Osteoblast (primary cell): ENCODE data around the gene HAO2. TPM values are rescaled to one million over a fixed set of nuclear protein-coding genes. Genes with fewer than 3 reads are reported as not detected.

ENCODE experiments used
- DNase-seq: peaks from one replicate; pipeline ENCODE4 v3.0.0; 2011; ENCODE audit warnings: low spot score, mixed read lengths; ENCODE audit not compliant: insufficient read length; ENCODE audit errors: missing footprints
- H2AFZ ChIP-seq: 2 replicates; pipeline ENCODE4 v1.6.0; 2011; ENCODE audit warnings: mild to moderate bottlenecking, low read length
- H3K27ac ChIP-seq: 2 replicates; pipeline ENCODE4 v1.5.1; 2011; ENCODE audit warnings: mild to moderate bottlenecking, low read depth, low read length, moderate library complexity
- H3K27me3 ChIP-seq: 2 replicates; pipeline ENCODE4 v1.6.0; 2012; ENCODE audit warnings: mild to moderate bottlenecking, control low read depth, inconsistent platforms, low read length, moderate library complexity; ENCODE audit not compliant: insufficient read depth
- H3K36me3 ChIP-seq: 2 replicates; pipeline ENCODE4 v1.5.1; 2011; ENCODE audit warnings: mild to moderate bottlenecking, low read length, control low read depth, moderate library complexity; ENCODE audit not compliant: insufficient read depth
- H3K4me1 ChIP-seq: 2 replicates; pipeline ENCODE4 v1.5.1; 2011; ENCODE audit warnings: mild to moderate bottlenecking, low read length, control low read depth, moderate library complexity; ENCODE audit not compliant: insufficient read depth
- H3K4me2 ChIP-seq: 2 replicates; pipeline ENCODE4 v1.6.0; 2011; ENCODE audit warnings: mild to moderate bottlenecking, low read length; ENCODE audit not compliant: insufficient read depth
- H3K4me3 ChIP-seq: fragments of 200-600 bp; sonication (generic); 3 replicates; pipeline ENCODE4 v1.5.1; 2012; ENCODE audit warnings: mild to moderate bottlenecking, low read length, inconsistent platforms; ENCODE audit not compliant: insufficient read depth
- H3K79me2 ChIP-seq: 2 replicates; pipeline ENCODE4 v1.6.0; 2012; ENCODE audit warnings: mild to moderate bottlenecking, low read length, control low read depth, inconsistent platforms; ENCODE audit not compliant: insufficient read depth
- H3K9me3 ChIP-seq: 2 replicates; pipeline ENCODE4 v1.5.1; 2011; ENCODE audit warnings: low read depth, low read length, control low read depth
- H4K20me1 ChIP-seq: 2 replicates; pipeline ENCODE4 v1.6.0; 2012; ENCODE audit warnings: mild to moderate bottlenecking, low read length, control low read depth; ENCODE audit not compliant: insufficient read depth
- CTCF ChIP-seq: IDR thresholded peaks from 2 replicates; pipeline ENCODE4 v1.5.1; 2011; ENCODE audit warnings: mild to moderate bottlenecking, low read depth, low read length, moderate library complexity; ENCODE audit errors: extremely low read depth
- total RNA-seq: library from RNA; depleted of rRNA; stranded (reverse); fragments of >200 nt; gene quantifications from 2 replicates; pipeline ENCODE4 v1.2.3, GENCODE V29; 2012

Gene HAO2
- total RNA-seq, 1 donor, result not detected

- H3K27me3 ChIP-seq, result peaks cover 30% of the 10 kb centered on the region
- no peak overlapping the region for H3K4me3 ChIP-seq
- no peaks in the 10 kb centered on the region for H3K4me1 ChIP-seq
- no peak overlapping the region for H3K27ac ChIP-seq
- peak; percentile 99 for TF ChIP-seq CTCF
- no peaks in the 10 kb centered on the region for H3K79me2 ChIP-seq
- H2AFZ ChIP-seq, result no peak overlapping the region
- H4K20me1 ChIP-seq, result no peaks in the 10 kb centered on the region
- no peak overlapping the region for H3K4me2 ChIP-seq
- peak; percentile 72 for DNase-seq
- no peaks in the 10 kb centered on the region for H3K9me3 ChIP-seq
- H3K36me3 ChIP-seq, result no peaks in the 10 kb centered on the region
Measured at GRCh38 chr1:119367432-119368124, 1.0 kb upstream of the HAO2 start.

- Histone ChIP-seq H2AFZ (no peak overlapping the region), H3K27ac (no peak overlapping the region), H3K4me1 (peaks cover 4% of the 10 kb centered on the region), H3K36me3 (no peaks in the 10 kb centered on the region), H4K20me1 (no peaks in the 10 kb centered on the region), H3K4me3 (no peak overlapping the region), H3K4me2 (no peak overlapping the region), H3K9me3 (no peaks in the 10 kb centered on the region), H3K27me3 (peaks cover 35% of the 10 kb centered on the region), H3K79me2 (no peaks in the 10 kb centered on the region)
- TF ChIP-seq CTCF, result no peak
- no peak for DNase-seq
Measured at GRCh38 chr1:119370748-119371147, 2.2 kb downstream of the HAO2 start.

GRCh38 chr1:119371815-119372214 is 3.2 kb downstream of the HAO2 start:
- Histone ChIP-seq H3K79me2 (no peaks in the 10 kb centered on the region), H3K4me3 (no peak overlapping the region), H4K20me1 (no peaks in the 10 kb centered on the region), H3K27me3 (peaks cover 36% of the 10 kb centered on the region), H3K9me3 (no peaks in the 10 kb centered on the region), H3K36me3 (no peaks in the 10 kb centered on the region), H2AFZ (no peak overlapping the region), H3K4me2 (no peak overlapping the region), H3K27ac (no peak overlapping the region), H3K4me1 (peaks cover 4% of the 10 kb centered on the region)
- no peak for DNase-seq
- no peak for TF ChIP-seq CTCF

GRCh38 chr1:119372503-119373086 is 4.0 kb downstream of the HAO2 start:
- no peak for DNase-seq
- Histone ChIP-seq H2AFZ (no peak overlapping the region), H3K9me3 (no peaks in the 10 kb centered on the region), H3K4me1 (peaks cover 4% of the 10 kb centered on the region), H3K27me3 (peaks cover 36% of the 10 kb centered on the region), H3K4me2 (no peak overlapping the region), H4K20me1 (no peaks in the 10 kb centered on the region), H3K79me2 (no peaks in the 10 kb centered on the region), H3K36me3 (no peaks in the 10 kb centered on the region), H3K4me3 (no peak overlapping the region), H3K27ac (no peak overlapping the region)
- TF ChIP-seq CTCF, result peak; percentile 23
